SKM-1 treated with dmso at 0.1 percent for 144 hours (cell line): Measurements from ENCODE around the gene MAP2K5.

ENCODE experiments used
- DNase-seq: peaks from one replicate; lab custom pipeline; 2025; ENCODE audit not compliant: unreplicated experiment; lab: John Stamatoyannopoulos, UW

MAP2K5 gene

GRCh38 chr15:67542420-67543347 is at the start of gene MAP2K5:
Gene MAP2K5 (plus strand): TSS chr15:67542703. CDS start chr15:67543336, 633 bp downstream.
- peak; percentile 39 for DNase-seq

GRCh38 chr15:67495585-67495984 is 46.9 kb upstream of the MAP2K5 start:
- DNase-seq, result no peak

GRCh38 chr15:67501177-67501835 is 41.2 kb upstream of the MAP2K5 start:
- no peak for DNase-seq

- no peak for DNase-seq
Observed at GRCh38 chr15:67501836-67502461, 40.6 kb upstream of the MAP2K5 start.

GRCh38 chr15:67504056-67504455 is 38.4 kb upstream of the MAP2K5 start:
- no peak for DNase-seq

GRCh38 chr15:67504796-67505195 is 37.7 kb upstream of the MAP2K5 start:
- no peak for DNase-seq

GRCh38 chr15:67505675-67506572 is 36.6 kb upstream of the MAP2K5 start:
- DNase-seq, result peak; percentile 35

- DNase-seq, result peak; percentile 13
Observed at GRCh38 chr15:67506775-67507747, 35.4 kb upstream of the MAP2K5 start.

GRCh38 chr15:67508407-67508806 is 34.1 kb upstream of the MAP2K5 start:
- no peak for DNase-seq

GRCh38 chr15:67509918-67510317 is 32.6 kb upstream of the MAP2K5 start:
- peak; percentile 7 for DNase-seq

GRCh38 chr15:67510597-67511190 is 31.8 kb upstream of the MAP2K5 start:
- no peak for DNase-seq

- no peak for DNase-seq
Observed at GRCh38 chr15:67511606-67512005, 30.9 kb upstream of the MAP2K5 start.

GRCh38 chr15:67512140-67512539 is 30.4 kb upstream of the MAP2K5 start:
- no peak for DNase-seq

GRCh38 chr15:67512933-67513714 is 29.4 kb upstream of the MAP2K5 start:
- DNase-seq, result no peak

- DNase-seq, result no peak
Observed at GRCh38 chr15:67515090-67515489, 27.4 kb upstream of the MAP2K5 start.

- DNase-seq, result no peak
Observed at GRCh38 chr15:67515557-67515956, 26.9 kb upstream of the MAP2K5 start.

GRCh38 chr15:67520321-67521028 is 22.0 kb upstream of the MAP2K5 start:
- DNase-seq, result peak; percentile 68
